ENCODE measurements around the gene C1orf116.

DNA sequence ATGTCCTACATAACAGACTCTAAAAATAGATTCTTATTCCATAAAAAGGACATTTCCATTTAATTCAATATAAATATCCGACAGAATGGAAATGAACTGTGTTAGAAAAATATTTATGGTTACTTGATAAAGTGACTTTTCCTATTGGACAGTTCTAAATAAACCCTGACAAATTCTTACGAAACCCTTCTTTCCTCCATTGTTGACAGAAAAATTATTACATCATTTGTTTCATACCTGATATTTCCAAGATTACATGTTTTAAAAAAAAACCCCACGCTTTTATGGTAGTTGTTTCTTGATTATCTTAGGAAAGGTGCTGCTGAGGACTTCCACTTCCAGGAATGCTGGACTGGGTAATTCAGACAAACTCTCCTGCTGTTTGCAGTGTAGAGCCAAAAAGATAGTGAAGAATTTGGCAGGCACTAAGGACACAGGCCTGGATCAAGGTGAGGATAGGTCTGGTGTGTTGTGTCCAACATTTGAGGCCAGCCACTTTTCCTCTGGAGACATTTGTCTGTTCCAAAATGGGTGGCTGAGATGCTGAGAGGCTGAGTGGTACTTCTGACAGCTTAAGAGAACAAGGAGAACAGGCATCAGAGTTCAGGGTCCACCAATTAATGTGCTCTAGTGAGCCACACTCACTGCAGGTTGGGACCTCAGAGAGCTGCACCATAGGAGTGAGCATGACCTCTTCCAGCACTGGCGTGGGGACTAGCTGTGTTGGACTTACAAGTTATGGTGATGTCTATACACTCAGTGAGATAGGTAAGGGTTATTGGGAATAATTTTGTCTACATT is 7.0 kb upstream of the C1orf116 start:
- TF ChIP-seq CTCF (conservative IDR thresholded peaks at IDR 0.05 in 1 of 2, IDR thresholded peaks at IDR 0.05 in 1 of 2; ENCODE audit: extremely low read depth in 1 of 2, insufficient read depth in 1 of 2, low read depth in 1 of 2, low read length in 2 of 2) (no peak), EZH2 (IDR thresholded peaks at IDR 0.05; ENCODE audit: borderline replicate concordance, low read length) (no peak)

Measured in mammary epithelial cell (primary cell).